Liver (tissue), 9 donors: ENCODE measurements around the gene PNCK. TPM values are rescaled to one million over a fixed set of nuclear protein-coding genes. Genes with fewer than 3 reads are reported as not detected.

ENCODE experiments used
- DNase-seq: peaks from one replicate; pipeline ENCODE4 v3.0.0-alpha.2; 2017; ENCODE audit warnings: low spot score
- H3K27ac ChIP-seq, 2 donors: one replicate each; pipeline ENCODE4 v1.7.0; 2013; ENCODE audit warnings: inconsistent platforms in 2 of 2, low read length in 2 of 2, control low read depth in 1 of 2, low read depth in 1 of 2, mild to moderate bottlenecking in 1 of 2
- H3K27me3 ChIP-seq, 4 donors: one replicate each; pipeline versions ENCODE4 v1.6.1 to v1.7.0; 2013; ENCODE audit warnings: low read length in 3 of 4, inconsistent platforms in 1 of 4, mild to moderate bottlenecking in 1 of 4, moderate library complexity in 1 of 4; ENCODE audit not compliant: control insufficient read depth in 4 of 4, insufficient read depth in 4 of 4
- H3K36me3 ChIP-seq, 4 donors: one replicate each; pipeline versions ENCODE4 v1.6.1 to v1.7.0; 2013; ENCODE audit warnings: low read length in 3 of 4, mild to moderate bottlenecking in 3 of 4, low read depth in 1 of 4, moderate library complexity in 1 of 4; ENCODE audit not compliant: control insufficient read depth in 4 of 4, insufficient read depth in 3 of 4
- H3K4me1 ChIP-seq, 4 donors: one replicate each; pipeline versions ENCODE4 v1.6.1 to v1.7.0; 2013; ENCODE audit warnings: low read length in 3 of 4, mild to moderate bottlenecking in 3 of 4, moderate library complexity in 1 of 4; ENCODE audit not compliant: control insufficient read depth in 4 of 4, insufficient read depth in 4 of 4
- H3K4me3 ChIP-seq, 3 donors: one replicate each; pipeline versions ENCODE4 v1.6.1 to v1.7.0; 2013; ENCODE audit warnings: low read length in 3 of 3, control low read depth in 1 of 3, low read depth in 1 of 3, mild to moderate bottlenecking in 1 of 3
- H3K9ac ChIP-seq, 2 donors: one replicate each; pipeline ENCODE4 v1.7.0; 2013; ENCODE audit warnings: low read length in 2 of 2, mild to moderate bottlenecking in 2 of 2, moderate library complexity in 2 of 2, control low read depth in 1 of 2, low read depth in 1 of 2
- H3K9me3 ChIP-seq, 4 donors: one replicate each; pipeline versions ENCODE4 v1.6.1 to v1.7.0; 2013; ENCODE audit warnings: low read length in 3 of 4; ENCODE audit not compliant: control insufficient read depth in 4 of 4
- EGR1 ChIP-seq, 2 donors: IDR thresholded peaks; 2 replicates each; pipeline ENCODE4 v1.6.1; 2016 to 2018; ENCODE audit warnings: antibody characterized with exemption in 2 of 2, low read depth in 2 of 2
- FOXA1 ChIP-seq: IDR thresholded peaks from 2 replicates; pipeline ENCODE4 v1.6.1; 2016; ENCODE audit warnings: antibody characterized with exemption
- FOXA2 ChIP-seq: IDR thresholded peaks from 2 replicates; pipeline ENCODE4 v1.6.1; 2016; ENCODE audit warnings: antibody characterized with exemption
- HNF4A ChIP-seq, 2 donors: conservative IDR thresholded peaks; 2 replicates each; pipeline ENCODE4 v1.6.1; 2016; ENCODE audit warnings: antibody characterized with exemption in 2 of 2, mild to moderate bottlenecking in 2 of 2
- HNF4G ChIP-seq: IDR thresholded peaks from 2 replicates; pipeline ENCODE4 v1.6.1; 2016; ENCODE audit warnings: antibody characterized with exemption
- JUND ChIP-seq, 2 donors: IDR thresholded peaks; 2 replicates each; pipeline ENCODE4 v1.6.1; 2016; ENCODE audit warnings: antibody characterized with exemption in 2 of 2
- NR2F2 ChIP-seq: IDR thresholded peaks from 2 replicates; pipeline ENCODE4 v1.6.1; 2016; ENCODE audit warnings: antibody characterized with exemption
- RAD21 ChIP-seq, 2 donors: IDR thresholded peaks; 2 replicates each; pipeline ENCODE4 v1.6.1; 2016; ENCODE audit warnings: antibody characterized with exemption in 2 of 2, mild to moderate bottlenecking in 2 of 2
- RXRA ChIP-seq, 2 donors: IDR thresholded peaks; 2 replicates each; pipeline ENCODE4 v1.6.1; 2017 to 2018; ENCODE audit warnings: antibody characterized with exemption in 2 of 2, mild to moderate bottlenecking in 1 of 2
- SP1 ChIP-seq: IDR thresholded peaks from 2 replicates; pipeline ENCODE4 v1.6.1; 2018; ENCODE audit warnings: antibody characterized with exemption, mild to moderate bottlenecking
- TAF1 ChIP-seq: conservative IDR thresholded peaks from 2 replicates; pipeline ENCODE4 v1.6.1; 2016; ENCODE audit warnings: antibody characterized with exemption, mild to moderate bottlenecking
- YY1 ChIP-seq: IDR thresholded peaks from 2 replicates; pipeline ENCODE4 v1.6.1; 2016; ENCODE audit warnings: antibody characterized with exemption, mild to moderate bottlenecking
- WGBS: extraction: QIAGEN DNeasy Blood & Tissue Kit; methylation state at CpG from one replicate; pipeline ENCODE4 v1.1.7; 2013; 5-methylcytosine and 5-hydroxymethylcytosine counted together
- polyA plus RNA-seq, 2 donors: library from polyadenylated mRNA; stranded (reverse) in 1 of 2; unstranded in 1 of 2; fragments of 200-250 nt in 1 of 2; fragments of >200 nt in 1 of 2; fragmentation: Nextera tagmentation in 1 of 2; extraction: Ambion mirVana in 1 of 2; gene quantifications; one replicate each; pipeline versions ENCODE4 v1.2.1 to v1.2.3, GENCODE V29; 2013 to 2015
- total RNA-seq, 2 donors: library from RNA; depleted of rRNA; stranded (reverse); fragments of >200 nt; gene quantifications; one replicate each; pipeline ENCODE4 v1.2.3, GENCODE V29; 2014
- TF ChIP-seq, protein P1 (sequence below): IDR thresholded peaks from 2 replicates; pipeline ENCODE4 v1.6.1; 2016; ENCODE audit warnings: antibody characterized with exemption
- TF ChIP-seq, protein P2 (sequence below): fragments of 150-350 bp; IDR thresholded peaks from 2 replicates; pipeline ENCODE4 v1.5.1; 2017; ENCODE audit warnings: improper control_type of control experiment, low read depth, low read length; ENCODE audit not compliant: missing input control
- TF ChIP-seq, protein P3 (sequence below): IDR thresholded peaks from 2 replicates; pipeline ENCODE4 v1.6.1; 2016; ENCODE audit warnings: antibody characterized with exemption, mild to moderate bottlenecking
- TF ChIP-seq, protein P4 (sequence below): IDR thresholded peaks from 2 replicates; pipeline ENCODE4 v1.6.1; 2016; ENCODE audit warnings: antibody characterized with exemption
- donor health status: healthy.
- donor health status: healthy.
- donor health status: healthy.
- donor health status: healthy.
- donor health status: healthy.

The PNCK gene
- total and polyA plus RNA-seq, 4 donors: 0.02 to 0.17 TPM; not detected in 2

DNA sequence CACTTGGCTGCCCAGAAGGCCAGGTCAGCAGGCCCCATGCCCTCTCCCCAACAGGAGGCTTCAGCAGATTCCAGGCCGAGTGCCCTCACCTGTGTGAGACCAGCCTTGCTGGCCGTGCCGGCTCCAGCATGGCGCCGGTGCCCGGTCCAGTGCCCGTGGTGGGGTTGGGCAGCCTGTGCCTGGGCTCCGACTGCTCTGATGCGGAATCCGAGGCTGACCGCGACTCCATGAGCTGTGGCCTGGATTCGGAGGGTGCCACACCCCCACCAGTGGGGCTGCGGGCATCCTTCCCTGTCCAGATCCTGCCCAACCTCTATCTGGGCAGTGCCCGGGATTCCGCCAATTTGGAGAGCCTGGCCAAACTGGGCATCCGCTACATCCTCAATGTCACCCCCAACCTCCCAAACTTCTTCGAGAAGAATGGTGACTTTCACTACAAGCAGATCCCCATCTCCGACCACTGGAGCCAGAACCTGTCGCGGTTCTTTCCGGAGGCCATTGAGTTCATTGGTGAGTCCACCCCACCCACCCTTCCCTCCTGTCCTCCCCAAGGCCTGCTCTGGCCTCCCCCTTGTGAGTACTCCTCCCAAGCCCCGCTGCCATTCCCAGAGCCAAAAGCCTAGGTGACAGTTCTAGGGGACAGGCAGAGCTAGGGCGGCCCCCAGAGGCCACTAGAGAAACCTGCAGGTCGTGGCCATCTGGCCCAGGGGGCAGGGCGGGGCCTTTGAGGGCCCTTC lies 24.3 kb downstream of the PNCK start:
- H3K4me3 ChIP-seq: no peak overlapping the region
- H3K9ac ChIP-seq: no peak overlapping the region
- peaks cover 0 to 4% (median 3%) of the 10 kb centered on the region in 4 donors for H3K4me1 ChIP-seq
- peak; percentile 43 for DNase-seq
- H3K36me3 ChIP-seq: no peaks in the 10 kb centered on the region
- TF ChIP-seq RAD21 (IDR thresholded peaks at IDR 0.05): peak; percentile 75 to 76
- TF ChIP-seq, protein P1, sequence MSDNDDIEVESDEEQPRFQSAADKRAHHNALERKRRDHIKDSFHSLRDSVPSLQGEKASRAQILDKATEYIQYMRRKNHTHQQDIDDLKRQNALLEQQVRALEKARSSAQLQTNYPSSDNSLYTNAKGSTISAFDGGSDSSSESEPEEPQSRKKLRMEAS: no peak
- no peak for TF ChIP-seq FOXA2
- TF ChIP-seq, protein P2, sequence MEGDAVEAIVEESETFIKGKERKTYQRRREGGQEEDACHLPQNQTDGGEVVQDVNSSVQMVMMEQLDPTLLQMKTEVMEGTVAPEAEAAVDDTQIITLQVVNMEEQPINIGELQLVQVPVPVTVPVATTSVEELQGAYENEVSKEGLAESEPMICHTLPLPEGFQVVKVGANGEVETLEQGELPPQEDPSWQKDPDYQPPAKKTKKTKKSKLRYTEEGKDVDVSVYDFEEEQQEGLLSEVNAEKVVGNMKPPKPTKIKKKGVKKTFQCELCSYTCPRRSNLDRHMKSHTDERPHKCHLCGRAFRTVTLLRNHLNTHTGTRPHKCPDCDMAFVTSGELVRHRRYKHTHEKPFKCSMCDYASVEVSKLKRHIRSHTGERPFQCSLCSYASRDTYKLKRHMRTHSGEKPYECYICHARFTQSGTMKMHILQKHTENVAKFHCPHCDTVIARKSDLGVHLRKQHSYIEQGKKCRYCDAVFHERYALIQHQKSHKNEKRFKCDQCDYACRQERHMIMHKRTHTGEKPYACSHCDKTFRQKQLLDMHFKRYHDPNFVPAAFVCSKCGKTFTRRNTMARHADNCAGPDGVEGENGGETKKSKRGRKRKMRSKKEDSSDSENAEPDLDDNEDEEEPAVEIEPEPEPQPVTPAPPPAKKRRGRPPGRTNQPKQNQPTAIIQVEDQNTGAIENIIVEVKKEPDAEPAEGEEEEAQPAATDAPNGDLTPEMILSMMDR: peak; percentile 49
- no peak for TF ChIP-seq YY1
- TF ChIP-seq JUND (IDR thresholded peaks at IDR 0.05): no peak
- peaks cover 0 to 4% (median 0%) of the 10 kb centered on the region in 4 donors for H3K27me3 ChIP-seq
- 50% methylated on average over 26 of the region's 26 CpGs for WGBS
- H3K27ac ChIP-seq: no peak overlapping the region
- peaks cover 0 to 2% (median 0%) of the 10 kb centered on the region in 4 donors for H3K9me3 ChIP-seq

DNA sequence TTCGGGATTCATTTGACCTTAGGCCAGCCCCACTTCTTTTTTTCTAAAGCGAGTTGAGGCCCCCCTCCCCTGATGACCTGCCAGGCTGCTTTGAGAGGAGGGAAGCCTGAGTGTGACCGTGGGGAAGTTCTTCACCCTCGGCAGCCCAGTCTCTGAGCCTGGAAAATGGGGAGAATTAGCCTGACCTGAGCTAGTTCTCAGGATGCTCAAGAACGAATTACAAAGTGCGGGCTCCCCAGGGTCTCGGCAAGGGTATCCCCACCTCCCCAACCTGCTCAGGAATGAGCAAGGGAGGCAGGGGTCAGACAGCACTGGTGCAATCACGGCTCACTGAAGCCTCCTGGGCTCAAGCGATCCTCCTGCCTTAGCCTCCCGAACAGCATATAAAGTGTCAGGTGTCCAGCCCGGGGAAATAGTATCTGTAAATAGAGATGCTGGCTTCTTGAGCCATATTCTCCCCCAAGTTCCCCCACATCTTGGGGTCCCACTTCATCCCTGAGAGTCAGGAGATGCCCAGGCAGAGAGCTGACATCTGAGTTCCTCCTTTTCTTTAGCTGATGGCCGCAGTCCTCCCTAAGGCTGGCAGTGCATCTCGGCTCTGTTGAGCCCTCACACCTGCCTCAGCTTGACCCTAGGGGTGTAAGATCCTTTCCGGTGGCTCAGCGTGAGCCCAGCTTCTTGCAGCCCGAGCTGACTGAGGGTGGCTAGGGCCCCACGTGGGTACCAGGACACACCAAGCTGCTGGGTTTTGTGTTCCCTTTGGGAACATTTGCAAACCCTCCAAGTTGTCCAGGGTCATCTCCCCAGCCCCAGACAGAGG lies 25.0 kb downstream of the PNCK start:
- DNase-seq: peak; percentile 12
- 45% methylated on average over 17 of the region's 17 CpGs for WGBS
- Histone ChIP-seq H3K27ac (no peak overlapping the region), H3K36me3 (no peaks in the 10 kb centered on the region), H3K9ac (no peak overlapping the region), H3K4me1 (peaks cover 3 to 8% (median 5%) of the 10 kb centered on the region in 4 donors), H3K4me3 (no peak overlapping the region), H3K9me3 (no peaks in the 10 kb centered on the region), H3K27me3 (peaks cover 0 to 4% (median 0%) of the 10 kb centered on the region in 4 donors)
- TF ChIP-seq JUND (IDR thresholded peaks at IDR 0.05): no peak
- no peak for TF ChIP-seq HNF4A (conservative IDR thresholded peaks at IDR 0.05)

DNA sequence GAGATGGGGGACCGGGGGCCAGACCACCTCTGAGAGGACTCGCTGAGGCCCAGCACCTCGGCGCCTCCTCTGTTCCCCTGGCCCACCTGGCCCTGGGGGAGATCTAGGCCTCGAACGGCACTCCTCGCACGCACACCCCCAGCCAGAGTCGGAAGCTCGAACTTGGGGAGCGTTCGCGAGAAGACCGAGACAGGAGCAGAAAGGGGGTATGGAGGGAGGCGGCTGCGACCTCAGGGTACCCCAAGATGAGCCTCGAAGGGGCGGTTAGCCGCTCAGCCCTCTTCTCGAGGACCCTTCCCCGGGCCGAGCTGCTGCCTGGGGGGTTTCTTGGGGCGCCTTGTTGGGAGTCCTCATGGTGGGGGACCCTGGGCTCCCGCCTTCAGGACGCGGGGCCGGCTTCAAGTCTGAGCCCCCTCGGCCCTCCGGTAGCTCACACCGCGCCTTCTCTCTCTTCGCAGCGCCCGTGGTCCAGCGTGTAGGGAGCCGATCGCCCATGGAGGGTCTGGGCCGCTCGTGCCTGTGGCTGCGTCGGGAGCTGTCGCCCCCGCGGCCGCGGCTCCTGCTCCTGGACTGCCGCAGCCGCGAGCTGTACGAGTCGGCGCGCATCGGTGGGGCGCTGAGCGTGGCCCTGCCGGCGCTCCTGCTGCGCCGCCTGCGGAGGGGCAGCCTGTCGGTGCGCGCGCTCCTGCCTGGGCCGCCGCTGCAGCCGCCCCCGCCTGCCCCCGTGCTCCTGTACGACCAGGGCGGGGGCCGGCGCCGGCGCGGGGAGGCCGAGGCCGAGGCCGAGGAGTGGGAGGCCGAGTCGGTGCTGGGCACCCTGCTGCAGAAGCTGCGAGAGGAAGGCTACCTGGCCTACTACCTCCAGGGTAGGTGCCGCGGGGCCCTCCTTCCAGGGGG lies 25.9 kb downstream of the PNCK start:
- H3K4me3 ChIP-seq: peak overlapping the region in 1 of 3 donors; percentile 8
- WGBS: 8% methylated on average over 85 of the region's 85 CpGs
- peaks cover 0 to 7% (median 0%) of the 10 kb centered on the region in 4 donors for H3K27me3 ChIP-seq
- no peak overlapping the region for H3K9ac ChIP-seq
- H3K36me3 ChIP-seq: no peaks in the 10 kb centered on the region
- H3K9me3 ChIP-seq: no peaks in the 10 kb centered on the region
- no peak overlapping the region for H3K27ac ChIP-seq
- H3K4me1 ChIP-seq: peaks cover 3 to 13% (median 5%) of the 10 kb centered on the region in 4 donors
- DNase-seq: peak; percentile 19
- TF ChIP-seq, protein P3, sequence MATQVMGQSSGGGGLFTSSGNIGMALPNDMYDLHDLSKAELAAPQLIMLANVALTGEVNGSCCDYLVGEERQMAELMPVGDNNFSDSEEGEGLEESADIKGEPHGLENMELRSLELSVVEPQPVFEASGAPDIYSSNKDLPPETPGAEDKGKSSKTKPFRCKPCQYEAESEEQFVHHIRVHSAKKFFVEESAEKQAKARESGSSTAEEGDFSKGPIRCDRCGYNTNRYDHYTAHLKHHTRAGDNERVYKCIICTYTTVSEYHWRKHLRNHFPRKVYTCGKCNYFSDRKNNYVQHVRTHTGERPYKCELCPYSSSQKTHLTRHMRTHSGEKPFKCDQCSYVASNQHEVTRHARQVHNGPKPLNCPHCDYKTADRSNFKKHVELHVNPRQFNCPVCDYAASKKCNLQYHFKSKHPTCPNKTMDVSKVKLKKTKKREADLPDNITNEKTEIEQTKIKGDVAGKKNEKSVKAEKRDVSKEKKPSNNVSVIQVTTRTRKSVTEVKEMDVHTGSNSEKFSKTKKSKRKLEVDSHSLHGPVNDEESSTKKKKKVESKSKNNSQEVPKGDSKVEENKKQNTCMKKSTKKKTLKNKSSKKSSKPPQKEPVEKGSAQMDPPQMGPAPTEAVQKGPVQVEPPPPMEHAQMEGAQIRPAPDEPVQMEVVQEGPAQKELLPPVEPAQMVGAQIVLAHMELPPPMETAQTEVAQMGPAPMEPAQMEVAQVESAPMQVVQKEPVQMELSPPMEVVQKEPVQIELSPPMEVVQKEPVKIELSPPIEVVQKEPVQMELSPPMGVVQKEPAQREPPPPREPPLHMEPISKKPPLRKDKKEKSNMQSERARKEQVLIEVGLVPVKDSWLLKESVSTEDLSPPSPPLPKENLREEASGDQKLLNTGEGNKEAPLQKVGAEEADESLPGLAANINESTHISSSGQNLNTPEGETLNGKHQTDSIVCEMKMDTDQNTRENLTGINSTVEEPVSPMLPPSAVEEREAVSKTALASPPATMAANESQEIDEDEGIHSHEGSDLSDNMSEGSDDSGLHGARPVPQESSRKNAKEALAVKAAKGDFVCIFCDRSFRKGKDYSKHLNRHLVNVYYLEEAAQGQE: no peak
- no peak for TF ChIP-seq FOXA1
- TF ChIP-seq FOXA2: no peak
- no peak for TF ChIP-seq HNF4G
- TF ChIP-seq JUND (IDR thresholded peaks at IDR 0.05): no peak
- TF ChIP-seq NR2F2: no peak
- no peak for TF ChIP-seq HNF4A (conservative IDR thresholded peaks at IDR 0.05)
- TF ChIP-seq, protein P4, sequence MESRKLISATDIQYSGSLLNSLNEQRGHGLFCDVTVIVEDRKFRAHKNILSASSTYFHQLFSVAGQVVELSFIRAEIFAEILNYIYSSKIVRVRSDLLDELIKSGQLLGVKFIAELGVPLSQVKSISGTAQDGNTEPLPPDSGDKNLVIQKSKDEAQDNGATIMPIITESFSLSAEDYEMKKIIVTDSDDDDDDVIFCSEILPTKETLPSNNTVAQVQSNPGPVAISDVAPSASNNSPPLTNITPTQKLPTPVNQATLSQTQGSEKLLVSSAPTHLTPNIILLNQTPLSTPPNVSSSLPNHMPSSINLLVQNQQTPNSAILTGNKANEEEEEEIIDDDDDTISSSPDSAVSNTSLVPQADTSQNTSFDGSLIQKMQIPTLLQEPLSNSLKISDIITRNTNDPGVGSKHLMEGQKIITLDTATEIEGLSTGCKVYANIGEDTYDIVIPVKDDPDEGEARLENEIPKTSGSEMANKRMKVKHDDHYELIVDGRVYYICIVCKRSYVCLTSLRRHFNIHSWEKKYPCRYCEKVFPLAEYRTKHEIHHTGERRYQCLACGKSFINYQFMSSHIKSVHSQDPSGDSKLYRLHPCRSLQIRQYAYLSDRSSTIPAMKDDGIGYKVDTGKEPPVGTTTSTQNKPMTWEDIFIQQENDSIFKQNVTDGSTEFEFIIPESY: no peak
- no peak for TF ChIP-seq TAF1
- no peak for TF ChIP-seq RAD21 (IDR thresholded peaks at IDR 0.05)
- no peak for TF ChIP-seq RXRA (IDR thresholded peaks at IDR 0.05)
- no peak for TF ChIP-seq YY1
- TF ChIP-seq, protein P1: no peak
- no peak for TF ChIP-seq EGR1 (IDR thresholded peaks at IDR 0.05; ENCODE audit: low read depth in 2 of 2)
- TF ChIP-seq SP1: no peak
